NCI-H1930 (cell line): ENCODE data around the gene PCNX2.
"Not testable (repeated sequence)": the region's sequence is repeated elsewhere in the genome, so short reads cannot be mapped to it uniquely, and the experiment has no call there.

Experiments used
- DNase-seq, 2 experiments: peaks; one replicate each; lab custom pipeline; 2025; lab: John Stamatoyannopoulos, UW

PCNX2 gene

GRCh38 chr1:233006108-233006507 lies 289.4 kb downstream of the PCNX2 start:
- no peak for DNase-seq

- no peak for DNase-seq
Measured at GRCh38 chr1:233005703-233006102, 289.8 kb downstream of the PCNX2 start.

- DNase-seq, result no peak
Measured at GRCh38 chr1:233005156-233005555, 290.4 kb downstream of the PCNX2 start.

GRCh38 chr1:233004451-233004850 lies 291.1 kb downstream of the PCNX2 start:
- no peak for DNase-seq

GRCh38 chr1:233003638-233004037 lies 291.9 kb downstream of the PCNX2 start:
- not testable (repeated sequence) for DNase-seq

- DNase-seq, result no peak
Measured at GRCh38 chr1:232999956-233000625, 295.4 kb downstream of the PCNX2 start.

GRCh38 chr1:232998646-232999045 lies 296.9 kb downstream of the PCNX2 start:
- DNase-seq, result no peak

GRCh38 chr1:232998138-232998537 lies 297.4 kb downstream of the PCNX2 start:
- no peak for DNase-seq

- no peak for DNase-seq
Measured at GRCh38 chr1:232996143-232996542, 299.4 kb downstream of the PCNX2 start.

GRCh38 chr1:232995189-232995588 lies 300.3 kb downstream of the PCNX2 start:
- no peak for DNase-seq

- no peak for DNase-seq
Measured at GRCh38 chr1:232993555-232993954, 302.0 kb downstream of the PCNX2 start.

- DNase-seq, result no peak
Measured at GRCh38 chr1:232992227-232992626, 303.3 kb downstream of the PCNX2 start.

GRCh38 chr1:232991238-232991637 lies 304.3 kb downstream of the PCNX2 start:
- no peak for DNase-seq

GRCh38 chr1:232990176-232991128 lies 305.1 kb downstream of the PCNX2 start:
- DNase-seq, result no peak

- no peak for DNase-seq
Measured at GRCh38 chr1:232988572-232989040, 306.9 kb downstream of the PCNX2 start.

- DNase-seq, result no peak
Measured at GRCh38 chr1:232987774-232988140, 307.8 kb downstream of the PCNX2 start.

GRCh38 chr1:232987046-232987773 lies 308.3 kb downstream of the PCNX2 start:
- no peak for DNase-seq

GRCh38 chr1:232986527-232986922 lies 309.0 kb downstream of the PCNX2 start:
- no peak for DNase-seq

- DNase-seq, result no peak
Measured at GRCh38 chr1:232985882-232986526, 309.5 kb downstream of the PCNX2 start.

- no peak for DNase-seq
Measured at GRCh38 chr1:232984577-232985425, 310.7 kb downstream of the PCNX2 start.
